ENCODE data around the gene HILPDA.

DNA sequence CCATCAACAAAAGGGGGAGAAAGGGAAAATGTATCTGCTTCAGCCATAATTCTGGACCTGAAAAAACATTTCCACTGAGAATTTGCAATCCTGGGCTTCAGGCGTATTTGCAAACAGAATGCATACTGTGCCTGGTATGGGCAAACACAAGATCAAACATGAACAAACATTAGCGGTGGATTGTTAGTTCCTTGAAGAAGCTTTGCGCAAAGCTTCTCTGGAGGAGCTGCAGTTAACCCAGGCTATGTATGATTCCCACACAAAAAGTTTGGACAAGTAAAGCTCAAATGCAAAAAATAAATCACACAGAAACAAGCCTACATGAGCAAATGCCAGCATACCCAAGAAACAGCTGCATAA, 20.4 kb upstream of the HILPDA start:
- TF ChIP-seq POLR2A (IDR thresholded peaks at IDR 0.05), result no peak
- no peak for TF ChIP-seq CTCF (IDR thresholded peaks at IDR 0.05)
